Stimulated activated CD4-positive, alpha-beta T cell treated with anti-CD3 and anti-CD28 coated beads, Interleukin-15, amount 100 ng/mL, for 48 hours (primary cell): ENCODE measurements around the gene DHCR7.

ENCODE experiments used
- DNase-seq, 2 donors: peaks; one replicate each; pipeline ENCODE4 v3.0.0-alpha.2; 2020; ENCODE audit warnings: low read depth in 2 of 2

The DHCR7 gene

GRCh38 chr11:71384561-71384960 lies 63.6 kb downstream of the DHCR7 start:
- DNase-seq = no peak
